IMR-90 (cell line): ENCODE data around the gene STK17B. TPM values are rescaled to one million over a fixed set of nuclear protein-coding genes. Genes with fewer than 3 reads are reported as not detected.

Source experiments
- ATAC-seq: fragments of 200-7000 bp; cut with Tn5 transposase; 2 replicates; pipeline ENCODE4 v1.9.1; 2020; ENCODE audit warnings: low read depth, mild to moderate bottlenecking, moderate library complexity
- BruUV-seq: library from RNA; stranded (reverse); fragments of 400-500 nt; replicated peaks from 2 replicates; lab custom pipeline; 2021; lab: Mats Ljungman, UMichigan
- CTCF ChIA-PET: fragments of 300-600 bp; formaldehyde crosslinking; extraction: SDS; loops from one replicate; lab custom pipeline; 2021; ENCODE audit warnings: antibody characterized with exemption; lab: Yijun Ruan, JAX
- POLR2A ChIA-PET: fragments of 300-600 bp; sonication (Branson Sonifier 250); formaldehyde crosslinking; loops from one replicate; lab custom pipeline; 2022; ENCODE audit warnings: antibody characterized with exemption; ENCODE audit not compliant: unreplicated experiment; lab: Charles Lee
- DNase-seq: peaks from one replicate; pipeline ENCODE4 v3.0.0; 2013
- H2AFZ ChIP-seq: replicated peaks from 2 replicates; pipeline ENCODE3; 2013; ENCODE audit warnings: low read length, mild to moderate bottlenecking; ENCODE audit not compliant: poor library complexity
- H2AK5ac ChIP-seq: 2 replicates; pipeline ENCODE4 v1.6.1; 2013; ENCODE audit warnings: low read depth, low read length, inconsistent platforms
- H2AK9ac ChIP-seq: replicated peaks from 2 replicates; pipeline ENCODE3; 2013; ENCODE audit warnings: mild to moderate bottlenecking, low read depth, low read length, moderate library complexity; ENCODE audit not compliant: poor library complexity
- H2BK120ac ChIP-seq: 2 replicates; pipeline ENCODE4 v1.6.1; 2013; ENCODE audit warnings: low read depth, low read length, inconsistent platforms
- H2BK15ac ChIP-seq: 3 replicates; pipeline ENCODE4 v1.6.1; 2013; ENCODE audit warnings: low read depth, low read length, inconsistent platforms
- H2BK20ac ChIP-seq: 2 replicates; pipeline ENCODE4 v1.6.1; 2013; ENCODE audit warnings: low read depth, mild to moderate bottlenecking, inconsistent platforms, low read length, moderate library complexity
- H2BK5ac ChIP-seq: 2 replicates; pipeline ENCODE4 v1.6.1; 2013; ENCODE audit warnings: mild to moderate bottlenecking, low read depth, low read length, inconsistent platforms; ENCODE audit not compliant: poor library complexity, severe bottlenecking
- H3K14ac ChIP-seq: replicated peaks from 2 replicates; pipeline ENCODE4 v1.6.1; 2013; ENCODE audit warnings: low read depth, low read length, inconsistent platforms
- H3K18ac ChIP-seq: 2 replicates; pipeline ENCODE4 v1.6.1; 2013; ENCODE audit warnings: low read depth, low read length, control low read depth
- H3K23ac ChIP-seq: 2 replicates; pipeline ENCODE4 v1.6.1; 2013; ENCODE audit warnings: low read depth, low read length, inconsistent platforms
- H3K27ac ChIP-seq: 2 replicates; pipeline ENCODE4 v1.5.1; 2013; ENCODE audit warnings: mild to moderate bottlenecking, control low read depth, low read length; ENCODE audit not compliant: insufficient read depth
- H3K27me3 ChIP-seq: 2 replicates; pipeline ENCODE4 v1.6.1; 2013; ENCODE audit warnings: low read length; ENCODE audit not compliant: control insufficient read depth, insufficient read depth
- H3K36me3 ChIP-seq: 2 replicates; pipeline ENCODE4 v1.6.1; 2013; ENCODE audit warnings: low read length, mixed read lengths; ENCODE audit not compliant: control insufficient read depth, insufficient read depth
- H3K4ac ChIP-seq: 2 replicates; pipeline ENCODE4 v1.6.1; 2013; ENCODE audit warnings: low read depth, low read length, inconsistent platforms
- H3K4me1 ChIP-seq: 2 replicates; pipeline ENCODE4 v1.6.1; 2013; ENCODE audit warnings: low read length, mixed read lengths; ENCODE audit not compliant: control insufficient read depth, insufficient read depth
- H3K4me2 ChIP-seq: 2 replicates; pipeline ENCODE4 v1.6.1; 2013; ENCODE audit warnings: low read depth, mild to moderate bottlenecking, control low read depth, low read length, moderate library complexity
- H3K4me3 ChIP-seq: 2 replicates; pipeline ENCODE4 v1.5.1; 2013; ENCODE audit warnings: low read depth, mild to moderate bottlenecking, control low read depth, low read length, moderate library complexity; ENCODE audit not compliant: insufficient read depth
- H3K56ac ChIP-seq: 2 replicates; pipeline ENCODE4 v1.6.1; 2013; ENCODE audit warnings: low read length, inconsistent platforms; ENCODE audit not compliant: insufficient read depth; ENCODE audit errors: extremely low read depth
- H3K79me1 ChIP-seq, 2 experiments: 2 replicates each; pipeline ENCODE4 v1.6.1; 2013; ENCODE audit warnings: low read length in 2 of 2, inconsistent platforms in 1 of 2, low read depth in 1 of 2
- H3K9ac ChIP-seq: 2 replicates; pipeline ENCODE4 v1.6.1; 2013; ENCODE audit warnings: low read depth, low read length, control low read depth
- H3K9me1 ChIP-seq: 2 replicates; pipeline ENCODE4 v1.6.1; 2013; ENCODE audit warnings: low read length, inconsistent platforms; ENCODE audit not compliant: insufficient read depth
- H3K9me3 ChIP-seq: 2 replicates; pipeline ENCODE4 v1.6.1; 2013; ENCODE audit warnings: low read length; ENCODE audit not compliant: control insufficient read depth, insufficient read depth
- H4K20me1 ChIP-seq: 2 replicates; pipeline ENCODE4 v1.6.1; 2013; ENCODE audit warnings: low read length, inconsistent platforms; ENCODE audit not compliant: insufficient read depth
- H4K5ac ChIP-seq: 2 replicates; pipeline ENCODE4 v1.6.1; 2013; ENCODE audit warnings: mild to moderate bottlenecking, low read depth, low read length, control low read depth
- H4K8ac ChIP-seq, 2 experiments: 2 replicates each; pipeline ENCODE4 v1.6.1; 2013; ENCODE audit warnings: low read depth in 2 of 2, low read length in 2 of 2, control low read depth in 1 of 2, inconsistent platforms in 1 of 2
- H4K91ac ChIP-seq: 2 replicates; pipeline ENCODE4 v1.6.1; 2013; ENCODE audit warnings: low read depth, low read length, inconsistent platforms; ENCODE audit not compliant: insufficient read depth
- BHLHE40 ChIP-seq: fragments of 150-350 bp; IDR thresholded peaks from 2 replicates; pipeline ENCODE4 v1.6.1; 2016; ENCODE audit warnings: mild to moderate bottlenecking, low read depth, low read length
- CEBPB ChIP-seq: IDR thresholded peaks from 2 replicates; pipeline ENCODE4 v1.6.1; 2012; ENCODE audit warnings: low read depth, low read length, improper control_type of control experiment
- MAFK ChIP-seq: IDR thresholded peaks from 2 replicates; pipeline ENCODE4 v1.6.1; 2012; ENCODE audit warnings: low read depth, low read length, improper control_type of control experiment
- MXI1 ChIP-seq: IDR thresholded peaks from 2 replicates; pipeline ENCODE4 v1.6.1; 2012; ENCODE audit warnings: low read depth, mild to moderate bottlenecking, low read length, moderate library complexity, borderline replicate concordance
- POLR2A ChIP-seq: IDR thresholded peaks from 2 replicates; pipeline ENCODE4 v1.6.1; 2012; ENCODE audit warnings: mild to moderate bottlenecking, low read depth, low read length
- RAD21 ChIP-seq: IDR thresholded peaks from 2 replicates; pipeline ENCODE4 v1.6.1; 2012; ENCODE audit warnings: low read length, improper control_type of control experiment
- WGBS, 2 experiments: methylation state at CpG; one replicate each; pipeline versions ENCODE4 v1.1.5 to v1.1.7; 2013; ENCODE audit warnings: missing lambda C conversion rate in 2 of 2; ENCODE audit not compliant: insufficient read length in 1 of 2; ENCODE audit errors: extremely low coverage in 2 of 2; 5-methylcytosine and 5-hydroxymethylcytosine counted together
- dilution Hi-C: fragments of 300-500 bp; cut with HindIII; formaldehyde crosslinking; loops from one replicate; pipeline ENCODE4 v1.14.3; 2018; ENCODE audit warnings: low sequenced_read_pairs; ENCODE audit not compliant: unreplicated experiment
- in situ Hi-C: fragments of 300-500 bp; cut with MboI; formaldehyde crosslinking; loops from 3 replicates; pipeline ENCODE4 v1.14.3; 2019; ENCODE audit warnings: low sequenced_read_pairs, inconsistent platforms, mixed read lengths
- intact Hi-C: fragments of 100-400 bp; cut with micrococcal nuclease; formaldehyde crosslinking; loops from 2 replicates; pipeline ENCODE4 v1.10.0; 2022
- polyA plus RNA-seq, 3 experiments: library from polyadenylated mRNA; depleted of rRNA; stranded (reverse); fragments of >200 nt; gene quantifications; 2 replicates each; pipeline ENCODE4 v1.2.3, GENCODE V29; 2012; ENCODE audit warnings: low replicate concordance in 1 of 3
- total RNA-seq: library from RNA; depleted of rRNA; stranded (reverse); fragments of >200 nt; gene quantifications from 2 replicates; pipeline ENCODE4 v1.2.3, GENCODE V29; 2012
- TF ChIP-seq, protein P1 (sequence below): fragments of 150-350 bp; IDR thresholded peaks from 2 replicates; pipeline ENCODE4 v1.6.1; 2016; ENCODE audit warnings: low read depth, mild to moderate bottlenecking, low read length, moderate library complexity, borderline replicate concordance
- TF ChIP-seq, protein P2 (sequence below): fragments of 150-350 bp; IDR thresholded peaks from 2 replicates; pipeline ENCODE4 v1.6.1; 2017; ENCODE audit warnings: mild to moderate bottlenecking, antibody characterized with exemption, low read length, low read depth

The STK17B gene
- total and polyA plus RNA-seq, 2 of the 4 experiments (the other 2 are of a cell fraction), result 7.5 to 48.9 TPM

DNA sequence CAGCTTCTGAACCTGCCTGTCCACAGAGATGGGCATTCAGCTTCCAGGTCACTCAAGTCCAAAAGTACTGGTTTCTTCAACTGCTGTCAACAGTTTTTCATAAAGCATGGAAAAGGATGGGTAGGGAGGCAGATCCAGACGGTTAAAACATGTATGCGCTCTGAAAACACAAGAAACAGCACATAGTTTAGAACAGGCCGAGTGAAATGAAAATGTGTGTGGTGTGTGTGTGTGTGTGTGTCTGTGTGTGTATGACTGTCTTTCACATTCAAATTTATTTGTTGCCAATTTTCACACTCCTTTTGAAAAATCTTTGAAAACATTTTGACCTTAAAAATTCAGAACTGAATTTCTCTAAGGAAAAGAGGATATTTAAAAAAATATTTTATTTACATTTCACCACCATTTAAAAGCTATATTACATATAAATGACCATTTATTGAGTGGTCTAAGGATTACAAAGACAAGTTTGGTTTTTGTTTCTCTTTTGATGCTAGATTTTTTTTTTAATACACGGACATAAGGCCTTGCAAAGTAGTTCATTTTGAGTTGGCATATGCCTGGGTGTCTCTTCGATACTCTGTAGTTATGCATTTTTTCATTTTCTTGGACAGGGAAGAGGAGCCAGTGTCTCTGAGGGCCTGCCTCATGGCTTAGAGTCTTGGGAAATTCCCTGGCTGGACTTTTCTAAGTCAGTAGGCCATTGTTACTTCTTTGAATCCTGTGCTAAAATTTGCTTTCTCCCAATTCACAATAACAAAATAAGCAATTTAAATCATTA lies 30.0 kb upstream of the STK17B start:
- no peaks in the 10 kb centered on the region for H3K27me3 ChIP-seq
- H3K18ac ChIP-seq, result no peak overlapping the region
- H3K27ac ChIP-seq, result no peak overlapping the region
- no peak overlapping the region for H3K4me2 ChIP-seq
- in situ Hi-C loops (no loop called here), intact Hi-C loops (no loop called here), dilution Hi-C loops (no loop called here)
- H3K4me1 ChIP-seq, result no peaks in the 10 kb centered on the region
- no peaks in the 10 kb centered on the region for H3K79me1 ChIP-seq
- H2AFZ ChIP-seq, result no peak overlapping the region
- no peak overlapping the region for H3K14ac ChIP-seq
- H2BK20ac ChIP-seq, result no peak overlapping the region
- no peak overlapping the region for H3K9ac ChIP-seq
- no peaks in the 10 kb centered on the region for H3K36me3 ChIP-seq
- ATAC-seq, result no peak
- no peak overlapping the region for H2BK5ac ChIP-seq
- no CpG with 5 or more reads among the region's 5 CpGs for WGBS, 2 experiments
- no peak overlapping the region for H4K91ac ChIP-seq
- CTCF ChIA-PET, result interaction anchor here (0.7 kb wide), 1 partner anchor 14 kb away, joined by 3 read pairs; no protein-coding TSS in a partner anchor
- no peak overlapping the region for H3K56ac ChIP-seq
- no peak overlapping the region for H2BK120ac ChIP-seq
- H4K8ac ChIP-seq, result no peak overlapping the region
- DNase-seq, result no peak
- H4K5ac ChIP-seq, result no peak overlapping the region
- no TSS peak for BruUV-seq
- no peak overlapping the region for H3K4ac ChIP-seq
- H2AK5ac ChIP-seq, result no peak overlapping the region
- POLR2A ChIA-PET, result no interaction called here
- no peak overlapping the region for H3K23ac ChIP-seq
- H2AK9ac ChIP-seq, result no peak overlapping the region
- TF ChIP-seq RAD21, result no peak
- no peak for TF ChIP-seq POLR2A
- TF ChIP-seq MXI1, result no peak
- TF ChIP-seq, protein P1, sequence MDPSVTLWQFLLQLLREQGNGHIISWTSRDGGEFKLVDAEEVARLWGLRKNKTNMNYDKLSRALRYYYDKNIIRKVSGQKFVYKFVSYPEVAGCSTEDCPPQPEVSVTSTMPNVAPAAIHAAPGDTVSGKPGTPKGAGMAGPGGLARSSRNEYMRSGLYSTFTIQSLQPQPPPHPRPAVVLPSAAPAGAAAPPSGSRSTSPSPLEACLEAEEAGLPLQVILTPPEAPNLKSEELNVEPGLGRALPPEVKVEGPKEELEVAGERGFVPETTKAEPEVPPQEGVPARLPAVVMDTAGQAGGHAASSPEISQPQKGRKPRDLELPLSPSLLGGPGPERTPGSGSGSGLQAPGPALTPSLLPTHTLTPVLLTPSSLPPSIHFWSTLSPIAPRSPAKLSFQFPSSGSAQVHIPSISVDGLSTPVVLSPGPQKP, result no peak
- TF ChIP-seq, protein P2, sequence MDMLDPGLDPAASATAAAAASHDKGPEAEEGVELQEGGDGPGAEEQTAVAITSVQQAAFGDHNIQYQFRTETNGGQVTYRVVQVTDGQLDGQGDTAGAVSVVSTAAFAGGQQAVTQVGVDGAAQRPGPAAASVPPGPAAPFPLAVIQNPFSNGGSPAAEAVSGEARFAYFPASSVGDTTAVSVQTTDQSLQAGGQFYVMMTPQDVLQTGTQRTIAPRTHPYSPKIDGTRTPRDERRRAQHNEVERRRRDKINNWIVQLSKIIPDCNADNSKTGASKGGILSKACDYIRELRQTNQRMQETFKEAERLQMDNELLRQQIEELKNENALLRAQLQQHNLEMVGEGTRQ, result no peak
- no peak for TF ChIP-seq MAFK
- TF ChIP-seq CEBPB, result no peak
- TF ChIP-seq BHLHE40, result no peak
- no peaks in the 10 kb centered on the region for H3K9me3 ChIP-seq
- H4K20me1 ChIP-seq, result no peaks in the 10 kb centered on the region
- no peak overlapping the region for H2BK15ac ChIP-seq
- no peaks in the 10 kb centered on the region for H3K9me1 ChIP-seq
- H3K4me3 ChIP-seq, result no peak overlapping the region
